Forelimb muscle (tissue), 1 donor: Measurements from ENCODE around the gene PLEKHA8. TPM values are rescaled to one million over a fixed set of nuclear protein-coding genes. Genes with fewer than 3 reads are reported as not detected.

Experiments used
- DNase-seq: peaks from one replicate; pipeline ENCODE4 v3.0.0-alpha.2; 2013; ENCODE audit warnings: low read depth
- polyA plus RNA-seq: library from polyadenylated mRNA; unstranded; fragments of 120-200 nt; gene quantifications from one replicate; pipeline ENCODE4 v1.2.1, GENCODE V29; 2013; ENCODE audit not compliant: insufficient read length

Gene PLEKHA8, protein sequence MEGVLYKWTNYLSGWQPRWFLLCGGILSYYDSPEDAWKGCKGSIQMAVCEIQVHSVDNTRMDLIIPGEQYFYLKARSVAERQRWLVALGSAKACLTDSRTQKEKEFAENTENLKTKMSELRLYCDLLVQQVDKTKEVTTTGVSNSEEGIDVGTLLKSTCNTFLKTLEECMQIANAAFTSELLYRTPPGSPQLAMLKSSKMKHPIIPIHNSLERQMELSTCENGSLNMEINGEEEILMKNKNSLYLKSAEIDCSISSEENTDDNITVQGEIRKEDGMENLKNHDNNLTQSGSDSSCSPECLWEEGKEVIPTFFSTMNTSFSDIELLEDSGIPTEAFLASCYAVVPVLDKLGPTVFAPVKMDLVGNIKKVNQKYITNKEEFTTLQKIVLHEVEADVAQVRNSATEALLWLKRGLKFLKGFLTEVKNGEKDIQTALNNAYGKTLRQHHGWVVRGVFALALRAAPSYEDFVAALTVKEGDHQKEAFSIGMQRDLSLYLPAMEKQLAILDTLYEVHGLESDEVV
- polyA plus RNA-seq, result 11.2 TPM

DNA sequence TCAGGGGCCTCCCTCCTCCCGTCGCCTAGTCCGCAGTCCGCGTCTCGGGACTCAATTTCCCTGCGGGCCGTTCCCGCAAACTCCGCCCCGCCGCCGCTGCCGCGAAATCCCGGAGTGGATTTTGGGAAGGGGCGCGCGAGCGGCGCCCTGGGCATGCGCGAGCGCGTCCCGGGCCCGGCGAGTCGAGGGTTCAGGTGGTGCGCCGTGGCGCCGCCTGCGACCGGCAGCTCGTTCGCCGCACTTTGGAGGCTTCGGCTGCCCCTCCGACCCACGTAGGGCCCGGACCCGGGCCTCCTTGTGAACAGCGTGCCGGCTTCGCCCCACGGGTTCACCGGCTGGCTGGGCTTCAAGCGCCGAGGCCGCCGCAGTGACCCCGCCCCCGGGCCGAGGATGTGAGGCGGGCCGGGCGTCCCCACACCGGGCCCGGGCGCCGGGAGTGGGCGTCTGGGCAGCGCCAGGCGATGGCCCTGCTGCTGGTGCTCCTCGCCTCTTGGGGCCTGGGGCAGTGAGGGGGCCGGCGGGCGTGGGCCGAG is at the start of gene PLEKHA8:
PLEKHA8 (plus strand) TSS at position 197 of the 533 bp plus-strand sequence. CDS start 351 bp downstream, outside the sequence.
- DNase-seq, result peak; percentile 64

DNA sequence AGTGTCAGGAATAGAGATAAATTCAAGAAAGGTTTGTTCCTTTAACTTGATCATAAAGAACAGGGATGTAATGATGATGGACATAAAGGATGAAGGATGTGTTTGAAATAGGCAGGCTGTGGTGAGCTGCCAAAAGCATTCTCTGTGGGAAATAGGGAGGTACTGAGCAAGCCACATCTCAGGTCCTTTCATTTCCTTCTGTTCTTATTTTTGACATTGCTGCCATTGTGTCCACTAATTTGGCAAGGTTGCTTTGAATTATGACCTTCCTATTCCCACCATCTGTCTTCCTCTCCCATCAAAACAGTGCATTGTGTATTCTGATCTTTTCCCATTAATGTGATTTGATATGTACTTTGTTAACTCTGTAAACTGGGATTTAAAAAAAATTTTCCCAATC is 48.1 kb upstream of the PLEKHA8 start:
- DNase-seq, result no peak

- DNase-seq, result no peak
Observed at GRCh38 chr7:29987083-29987482, 41.1 kb upstream of the PLEKHA8 start.

GRCh38 chr7:29987811-29988317 is 40.3 kb upstream of the PLEKHA8 start:
- no peak for DNase-seq

- DNase-seq, result no peak
Observed at GRCh38 chr7:29988424-29989256, 39.6 kb upstream of the PLEKHA8 start.

GRCh38 chr7:29989257-29989995 is 38.8 kb upstream of the PLEKHA8 start, which contains the start of gene SCRN1:
SCRN1 (minus strand) TSS chr7:29989801; CDS start chr7:29969067, 20,734 bp downstream.
- no peak for DNase-seq

DNA sequence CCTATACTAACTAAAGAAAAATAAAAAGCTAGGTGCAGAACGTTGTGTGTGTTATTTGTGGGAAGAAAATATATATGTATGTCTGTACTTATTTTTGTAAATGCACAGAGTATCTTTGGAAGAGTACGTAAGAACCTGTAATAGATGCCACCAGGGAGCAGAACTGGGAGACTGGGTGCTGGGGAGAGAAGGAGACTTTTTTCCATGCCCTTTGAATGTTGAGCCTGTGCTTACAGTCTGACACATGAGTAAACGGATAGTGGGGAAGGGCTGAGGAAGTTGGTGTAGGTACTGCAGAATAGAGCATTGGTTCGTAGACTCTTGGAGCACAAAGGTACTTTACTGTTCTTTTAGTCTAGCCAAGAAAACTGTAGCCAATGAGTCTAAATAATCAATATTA is 37.3 kb upstream of the PLEKHA8 start:
- DNase-seq, result no peak

DNA sequence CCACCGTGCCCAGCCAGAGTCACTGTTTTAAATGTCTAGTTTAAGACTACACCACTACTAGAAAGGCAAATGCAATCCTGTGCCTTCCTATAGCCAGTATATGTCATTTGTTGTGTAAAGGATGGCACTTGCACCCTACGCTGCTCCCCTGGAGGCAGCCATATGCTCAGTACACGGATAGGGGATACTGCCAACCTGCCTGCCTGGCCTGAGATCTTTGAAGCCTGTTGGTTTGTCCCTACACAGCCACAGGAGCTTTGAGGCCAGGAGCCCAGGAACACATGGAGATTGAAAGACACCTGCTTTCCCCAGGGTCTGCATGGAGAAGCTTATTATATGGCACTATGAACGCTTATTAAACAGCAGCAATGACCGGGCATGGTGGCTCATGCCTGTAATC is 36.3 kb upstream of the PLEKHA8 start:
- DNase-seq, result no peak

- DNase-seq, result no peak
Observed at GRCh38 chr7:29993140-29993539, 35.1 kb upstream of the PLEKHA8 start.

GRCh38 chr7:29995652-29996051 is 32.6 kb upstream of the PLEKHA8 start:
- DNase-seq, result no peak

- DNase-seq, result no peak
Observed at GRCh38 chr7:29996321-29996720, 31.9 kb upstream of the PLEKHA8 start.

DNA sequence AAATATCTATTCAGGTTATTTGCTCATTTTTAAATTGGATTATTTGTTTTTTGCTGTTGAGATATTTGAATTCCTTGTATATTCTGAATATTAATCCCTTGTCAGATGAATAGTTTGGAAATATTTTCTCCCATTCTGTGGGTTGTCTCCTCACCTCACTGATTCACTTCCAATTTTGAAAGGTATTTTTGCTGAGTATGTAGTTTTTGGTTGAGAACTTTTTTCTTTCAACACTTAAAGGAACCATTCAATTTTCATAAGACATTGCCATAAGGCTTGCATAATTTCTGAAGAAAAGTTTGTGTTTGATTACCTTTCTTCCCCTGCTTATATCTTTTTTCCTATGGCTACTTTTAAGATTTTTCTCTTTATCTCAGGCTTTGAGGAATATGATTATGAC is 29.7 kb upstream of the PLEKHA8 start:
- no peak for DNase-seq

- no peak for DNase-seq
Observed at GRCh38 chr7:30001998-30002397, 26.2 kb upstream of the PLEKHA8 start.

DNA sequence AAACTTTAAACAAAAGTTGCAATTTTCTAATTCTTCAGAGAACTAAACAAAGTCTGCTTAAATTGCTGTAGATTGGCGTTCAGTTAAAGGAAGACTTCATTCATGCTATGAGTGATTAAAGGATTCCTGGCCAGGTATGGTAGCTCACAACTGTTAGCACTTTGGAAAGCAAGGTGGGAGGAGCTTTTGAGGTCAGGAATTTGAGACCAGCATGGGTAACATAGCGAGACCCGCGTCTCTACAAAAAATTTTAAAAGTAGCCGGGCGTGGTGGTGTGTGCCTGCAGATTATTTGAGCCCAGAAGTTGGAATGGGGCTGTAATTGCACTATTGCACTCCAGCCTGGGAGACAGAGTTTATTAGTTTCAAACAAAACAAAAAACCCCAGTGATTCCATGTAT is 25.1 kb upstream of the PLEKHA8 start:
- no peak for DNase-seq

- DNase-seq, result no peak
Observed at GRCh38 chr7:30005464-30005863, 22.7 kb upstream of the PLEKHA8 start.

GRCh38 chr7:30010021-30010420 is 18.2 kb upstream of the PLEKHA8 start:
- DNase-seq, result no peak

DNA sequence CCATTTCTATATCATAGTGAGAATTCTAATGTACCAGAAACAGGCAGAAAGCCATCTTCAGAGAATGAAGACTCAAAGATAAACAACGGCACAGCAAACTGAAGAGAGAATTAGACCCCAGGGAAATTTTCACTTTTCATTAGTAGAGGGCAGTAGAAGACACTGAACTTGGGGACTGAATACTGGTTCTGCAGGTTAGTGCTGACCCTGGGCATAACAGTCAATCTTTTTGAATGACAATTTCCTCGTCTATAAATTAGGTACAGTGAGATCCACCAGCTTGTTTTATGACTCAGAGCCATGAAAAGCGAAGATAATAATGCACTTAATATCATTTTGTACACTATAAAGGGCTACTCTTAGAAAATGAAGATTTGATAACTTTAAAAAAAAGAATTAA is 15.5 kb upstream of the PLEKHA8 start:
- DNase-seq, result no peak

DNA sequence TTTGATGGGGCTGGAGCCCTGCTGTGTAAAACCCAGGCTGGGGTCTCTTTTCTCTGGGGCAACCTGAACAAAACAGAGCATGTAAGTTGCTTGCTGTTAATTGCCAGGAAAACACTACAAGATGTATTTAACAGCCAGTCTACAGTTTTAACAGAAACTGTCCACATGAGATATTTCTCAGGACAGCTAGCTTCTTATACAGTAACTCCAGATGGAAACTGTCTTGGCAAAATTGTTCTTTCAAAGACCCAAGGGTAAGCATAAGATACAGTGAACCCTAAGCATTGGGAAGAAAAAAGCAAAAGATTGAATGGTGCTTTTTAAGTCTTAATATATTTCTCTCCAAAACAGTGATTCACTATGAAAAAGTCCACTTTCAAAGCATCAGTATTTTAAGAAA is 9.8 kb upstream of the PLEKHA8 start:
- no peak for DNase-seq

DNA sequence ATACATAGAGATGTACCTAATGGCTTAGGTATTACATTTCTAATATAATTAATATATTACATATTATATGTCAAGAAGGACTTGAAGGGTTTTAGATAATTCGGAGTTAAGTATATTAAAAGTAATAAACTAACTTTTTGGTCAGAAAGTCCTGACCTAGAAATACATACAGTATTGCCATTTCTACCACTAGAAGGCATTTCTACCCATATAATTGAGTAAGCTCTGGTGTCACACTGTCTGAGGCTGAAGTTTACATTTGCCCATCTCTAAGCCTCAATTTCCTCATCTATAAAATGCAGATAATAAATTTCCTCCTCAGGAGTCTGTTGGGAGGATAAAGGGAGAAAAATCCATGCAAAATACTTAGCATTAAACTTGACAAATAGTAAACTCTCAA is 8.8 kb upstream of the PLEKHA8 start:
- DNase-seq, result no peak

- DNase-seq, result no peak
Observed at GRCh38 chr7:30019960-30020359, 8.3 kb upstream of the PLEKHA8 start.

GRCh38 chr7:30020535-30020934 is 7.7 kb upstream of the PLEKHA8 start:
- no peak for DNase-seq
